GM12878 (cell line): ENCODE results near the gene DHX38. TPM values are rescaled to one million over a fixed set of nuclear protein-coding genes. Genes with fewer than 3 reads are reported as not detected.
A peak's percentile ranks its signal among the peaks of the same experiment; 100 is the strongest.

Experiments
- ATAC-seq: fragments of 200-7000 bp; cut with Tn5 transposase; 3 replicates; pipeline ENCODE4 v1.9.1; 2020; ENCODE audit warnings: mild to moderate bottlenecking, moderate library complexity
- BruUV-seq: library from RNA; stranded (reverse); fragments of 400-500 nt; replicated peaks from 2 replicates; lab custom pipeline; 2021; lab: Mats Ljungman, UMichigan
- CTCF ChIA-PET: fragments of 300-600 bp; sonication (Branson Sonifier 250); formaldehyde crosslinking; extraction: SDS; loops from one replicate; lab custom pipeline; 2021; ENCODE audit warnings: inconsistent platforms; lab: Yijun Ruan, JAX
- POLR2A ChIA-PET: fragments of 350-600 bp; formaldehyde crosslinking; extraction: SDS; loops from one replicate; lab custom pipeline; 2021; ENCODE audit warnings: inconsistent platforms; lab: Charles Lee
- RAD21 ChIA-PET: fragments of 300-600 bp; sonication (Branson Sonifier 250); formaldehyde crosslinking; loops from one replicate; lab custom pipeline; 2023; ENCODE audit warnings: antibody characterized with exemption; ENCODE audit not compliant: unreplicated experiment; lab: Charles Lee
- SMC1A ChIA-PET: fragments of 300-600 bp; sonication (Branson Sonifier 250); formaldehyde crosslinking; loops from one replicate; lab custom pipeline; 2023; ENCODE audit not compliant: unreplicated experiment, uncharacterized antibody; lab: Charles Lee
- DNase-seq: peaks from one replicate; pipeline ENCODE4 v3.0.0-alpha.2; 2011; ENCODE audit warnings: low read depth, low spot score
- FAIRE-seq: peaks from 3 replicates; lab custom pipeline; 2011; peaks lifted over from hg19 to GRCh38; lab: Jason Lieb, UNC
- H2AFZ ChIP-seq: 2 replicates; pipeline ENCODE4 v1.6.0; 2011; ENCODE audit warnings: low read depth, low read length, control low read depth; ENCODE audit not compliant: control insufficient read depth
- H3K27ac ChIP-seq: 2 replicates; pipeline ENCODE4 v1.5.1; 2011; ENCODE audit warnings: control low read depth; ENCODE audit not compliant: control insufficient read depth, insufficient read depth
- H3K27me3 ChIP-seq, 2 experiments: replicated peaks in 1 of 2; 2 replicates each; pipeline versions ENCODE4 v1.6.0 to v1.6.1; 2011; ENCODE audit warnings: low read length in 1 of 2; ENCODE audit not compliant: control insufficient read depth in 2 of 2, insufficient read depth in 2 of 2
- H3K36me3 ChIP-seq, 2 experiments: 2 replicates each; pipeline ENCODE4 v1.5.1; 2011; ENCODE audit warnings: low read length in 1 of 2; ENCODE audit not compliant: control insufficient read depth in 2 of 2, insufficient read depth in 2 of 2
- H3K4me1 ChIP-seq: 2 replicates; pipeline ENCODE4 v1.6.1; 2011; ENCODE audit warnings: mild to moderate bottlenecking, low read length, moderate library complexity, mixed read lengths; ENCODE audit not compliant: control insufficient read depth, insufficient read depth
- H3K4me2 ChIP-seq: 2 replicates; pipeline ENCODE4 v1.6.0; 2011; ENCODE audit warnings: control low read depth; ENCODE audit not compliant: control insufficient read depth, insufficient read depth
- H3K4me3 ChIP-seq: fragments of 200-600 bp; sonication (generic); 2 replicates; pipeline ENCODE4 v1.5.1; 2016
- H3K79me2 ChIP-seq: 2 replicates; pipeline ENCODE4 v1.6.0; 2011; ENCODE audit warnings: low read length; ENCODE audit not compliant: control insufficient read depth, insufficient read depth
- H3K9ac ChIP-seq: 2 replicates; pipeline ENCODE4 v1.8.0; 2011; ENCODE audit warnings: low read length, control low read depth, mixed read lengths; ENCODE audit not compliant: control insufficient read depth, insufficient read depth
- H3K9me3 ChIP-seq: replicated peaks from 3 replicates; pipeline ENCODE4 v1.5.1; 2011; ENCODE audit warnings: mild to moderate bottlenecking, low read length; ENCODE audit not compliant: control insufficient read depth, insufficient read depth
- H4K20me1 ChIP-seq: 2 replicates; pipeline ENCODE4 v1.6.0; 2011; ENCODE audit not compliant: control insufficient read depth, insufficient read depth
- CREM ChIP-seq: IDR thresholded peaks from 2 replicates; pipeline ENCODE4 v1.6.1; 2014; ENCODE audit warnings: antibody characterized with exemption, low read depth
- HCFC1 ChIP-seq: fragments of 150-350 bp; IDR thresholded peaks from 2 replicates; pipeline ENCODE4 v1.6.1; 2014; ENCODE audit warnings: low read length
- PAX5 ChIP-seq: IDR thresholded peaks from 2 replicates; pipeline ENCODE4 v1.6.1; 2011; ENCODE audit warnings: low read depth, low read length, borderline replicate concordance
- RAD21 ChIP-seq: IDR thresholded peaks from 2 replicates; pipeline ENCODE4 v1.6.1; 2011; ENCODE audit warnings: mild to moderate bottlenecking, low read depth, low read length, moderate library complexity; ENCODE audit not compliant: insufficient read depth
- SMC3 ChIP-seq: IDR thresholded peaks from 2 replicates; pipeline ENCODE4 v1.6.1; 2011; ENCODE audit warnings: low read length, improper control_type of control experiment, borderline replicate concordance
- WGBS: methylation state at CpG from one replicate; pipeline ENCODE4 v1.1.6; 2016; ENCODE audit warnings: low lambda C conversion rate; ENCODE audit not compliant: insufficient replicate concordance, insufficient coverage; ENCODE audit errors: missing lambda C conversion rate; 5-methylcytosine and 5-hydroxymethylcytosine counted together
- in situ Hi-C: fragments of 300-500 bp; cut with MboI; formaldehyde crosslinking; loops from 9 replicates; pipeline ENCODE4 v1.14.3; 2018; ENCODE audit warnings: mixed read lengths
- intact Hi-C: fragments of 100-400 bp; cut with micrococcal nuclease; formaldehyde crosslinking; loops from one replicate; pipeline ENCODE4 v1.14.2; 2022; ENCODE audit not compliant: unreplicated experiment
- polyA plus RNA-seq, 11 experiments: library from polyadenylated mRNA; depleted of rRNA in 4 of 11; unstranded in 6 of 11; stranded (reverse) in 5 of 11; fragments of >200 nt; fragmentation: Nextera tagmentation in 4 of 11; fragmentation: Illumina TruSeq in 1 of 11; extraction: Ambion mirVana in 4 of 11; extraction: Trizol in 1 of 11; gene quantifications; 1 replicate in 1 of 11; 2 replicates in 10 of 11; pipeline versions ENCODE4 v1.2.1 to v1.2.3, GENCODE V29; 2011 to 2016; ENCODE audit warnings: inconsistent platforms in 2 of 11, missing spikeins in 2 of 11, low read depth in 1 of 11
- total RNA-seq, 4 experiments: library from RNA; depleted of rRNA in 3 of 4; stranded (reverse); fragments of >200 nt in 3 of 4; fragmentation: Illumina TruSeq in 1 of 4; extraction: Trizol in 1 of 4; gene quantifications; 2 replicates each; pipeline versions ENCODE4 v1.2.1 to v1.2.3, GENCODE V29; 2013 to 2021
- TF ChIP-seq, protein P1 (sequence below): IDR thresholded peaks from 2 replicates; pipeline ENCODE4 v1.6.1; 2011; ENCODE audit warnings: mild to moderate bottlenecking, low read depth, low read length, moderate library complexity; ENCODE audit not compliant: insufficient replicate concordance
- TF ChIP-seq, protein P2 (sequence below): fragments of 450-650 bp; IDR thresholded peaks from 2 replicates; pipeline ENCODE4 v1.6.1; 2017; ENCODE audit warnings: antibody characterized with exemption, mild to moderate bottlenecking, moderate library complexity
- TF ChIP-seq, protein P3 (sequence below), 3 experiments: IDR thresholded peaks in 2 of 3; conservative IDR thresholded peaks in 1 of 3; 2 replicates each; pipeline ENCODE4 v1.5.1; 2011; ENCODE audit warnings: low read depth in 3 of 3, low read length in 3 of 3, mild to moderate bottlenecking in 3 of 3, control low read depth in 2 of 3, moderate library complexity in 2 of 3, inconsistent platforms in 1 of 3, mixed read lengths in 1 of 3; ENCODE audit not compliant: control insufficient read depth in 2 of 3, insufficient read depth in 1 of 3; ENCODE audit errors: extremely low read depth in 1 of 3
- TF ChIP-seq, protein P4 (sequence below): fragments of 450-650 bp; IDR thresholded peaks from 2 replicates; pipeline ENCODE4 v1.6.1; 2016; ENCODE audit warnings: mild to moderate bottlenecking

DHX38 gene
- total and polyA plus RNA-seq, 10 of the 15 experiments (the other 5 are each of a cell fraction or from before 2014, with no cell fraction given): 2.1 to 67.8 (median 43.2) TPM

DNA sequence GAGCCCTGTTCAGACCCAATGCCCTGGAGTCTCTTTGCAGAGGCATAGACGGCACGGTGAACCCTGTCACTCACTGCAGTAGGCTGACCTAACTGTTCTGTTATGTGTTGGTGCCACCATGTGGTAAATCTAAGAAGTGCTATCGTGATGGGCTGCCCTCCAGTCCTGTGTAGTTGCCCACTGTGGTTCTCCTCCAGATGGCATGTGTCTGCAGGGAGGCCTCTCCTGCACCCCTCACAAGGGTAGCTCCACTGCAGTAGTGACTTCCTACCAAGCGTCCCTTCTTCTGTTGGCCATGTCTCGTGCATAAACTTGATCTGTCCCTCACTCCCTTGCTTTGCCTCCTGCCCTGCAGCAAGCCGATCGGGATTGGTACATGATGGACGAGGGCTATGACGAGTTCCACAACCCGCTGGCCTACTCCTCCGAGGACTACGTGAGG is 5.8 kb downstream of the DHX38 start:
- no TSS peak for BruUV-seq
- RAD21 ChIA-PET: no interaction called here
- peak; percentile 13 for DNase-seq
- Histone ChIP-seq H4K20me1 (no peaks in the 10 kb centered on the region), H3K27me3 (no peaks in the 10 kb centered on the region), H2AFZ (no peak overlapping the region), H3K4me1 (peaks cover 3% of the 10 kb centered on the region), H3K79me2 (peaks cover 18% of the 10 kb centered on the region), H3K4me3 (no peak overlapping the region), H3K27ac (no peak overlapping the region), H3K9ac (no peak overlapping the region), H3K36me3 (peaks cover 37 to 39% of the 10 kb centered on the region in 2 experiments), H3K4me2 (no peak overlapping the region), H3K9me3 (no peaks in the 10 kb centered on the region)
- POLR2A ChIA-PET: no interaction called here
- CTCF ChIA-PET: interaction anchor here (0.7 to 1.4 kb wide), 7 partner anchors 8 to 217 kb away, joined by 3 to 7 read pairs (median 4); no protein-coding TSS in a partner anchor
- 67% methylated on average over 12 of the region's 12 CpGs for WGBS
- intact Hi-C loops (loop anchor here (1.0 to 10.0 kb wide), 3 partner anchors 33 to 635 kb away; partner anchors contain the start of genes IST1 and ZNF23), in situ Hi-C loops (no loop called here)
- SMC1A ChIA-PET: interaction anchor here (1.0 to 1.1 kb wide), 2 partner anchors 14 to 45 kb away, joined by 3 to 4 read pairs; partner anchors contain the start of gene HP
- FAIRE-seq: peak; percentile 97
- peak; percentile 96 for ATAC-seq
- peak; percentile 67 for TF ChIP-seq RAD21
- TF ChIP-seq, protein P1, sequence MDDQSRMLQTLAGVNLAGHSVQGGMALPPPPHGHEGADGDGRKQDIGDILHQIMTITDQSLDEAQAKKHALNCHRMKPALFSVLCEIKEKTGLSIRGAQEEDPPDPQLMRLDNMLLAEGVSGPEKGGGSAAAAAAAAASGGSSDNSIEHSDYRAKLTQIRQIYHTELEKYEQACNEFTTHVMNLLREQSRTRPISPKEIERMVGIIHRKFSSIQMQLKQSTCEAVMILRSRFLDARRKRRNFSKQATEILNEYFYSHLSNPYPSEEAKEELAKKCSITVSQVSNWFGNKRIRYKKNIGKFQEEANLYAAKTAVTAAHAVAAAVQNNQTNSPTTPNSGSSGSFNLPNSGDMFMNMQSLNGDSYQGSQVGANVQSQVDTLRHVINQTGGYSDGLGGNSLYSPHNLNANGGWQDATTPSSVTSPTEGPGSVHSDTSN: peak; percentile 88
- peak; percentile 50; the same call in 1 of the 2 replicates for TF ChIP-seq SMC3
- TF ChIP-seq CREM: no peak
- TF ChIP-seq, protein P2, sequence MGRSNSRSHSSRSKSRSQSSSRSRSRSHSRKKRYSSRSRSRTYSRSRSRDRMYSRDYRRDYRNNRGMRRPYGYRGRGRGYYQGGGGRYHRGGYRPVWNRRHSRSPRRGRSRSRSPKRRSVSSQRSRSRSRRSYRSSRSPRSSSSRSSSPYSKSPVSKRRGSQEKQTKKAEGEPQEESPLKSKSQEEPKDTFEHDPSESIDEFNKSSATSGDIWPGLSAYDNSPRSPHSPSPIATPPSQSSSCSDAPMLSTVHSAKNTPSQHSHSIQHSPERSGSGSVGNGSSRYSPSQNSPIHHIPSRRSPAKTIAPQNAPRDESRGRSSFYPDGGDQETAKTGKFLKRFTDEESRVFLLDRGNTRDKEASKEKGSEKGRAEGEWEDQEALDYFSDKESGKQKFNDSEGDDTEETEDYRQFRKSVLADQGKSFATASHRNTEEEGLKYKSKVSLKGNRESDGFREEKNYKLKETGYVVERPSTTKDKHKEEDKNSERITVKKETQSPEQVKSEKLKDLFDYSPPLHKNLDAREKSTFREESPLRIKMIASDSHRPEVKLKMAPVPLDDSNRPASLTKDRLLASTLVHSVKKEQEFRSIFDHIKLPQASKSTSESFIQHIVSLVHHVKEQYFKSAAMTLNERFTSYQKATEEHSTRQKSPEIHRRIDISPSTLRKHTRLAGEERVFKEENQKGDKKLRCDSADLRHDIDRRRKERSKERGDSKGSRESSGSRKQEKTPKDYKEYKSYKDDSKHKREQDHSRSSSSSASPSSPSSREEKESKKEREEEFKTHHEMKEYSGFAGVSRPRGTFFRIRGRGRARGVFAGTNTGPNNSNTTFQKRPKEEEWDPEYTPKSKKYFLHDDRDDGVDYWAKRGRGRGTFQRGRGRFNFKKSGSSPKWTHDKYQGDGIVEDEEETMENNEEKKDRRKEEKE: no peak
- TF ChIP-seq, protein P3, sequence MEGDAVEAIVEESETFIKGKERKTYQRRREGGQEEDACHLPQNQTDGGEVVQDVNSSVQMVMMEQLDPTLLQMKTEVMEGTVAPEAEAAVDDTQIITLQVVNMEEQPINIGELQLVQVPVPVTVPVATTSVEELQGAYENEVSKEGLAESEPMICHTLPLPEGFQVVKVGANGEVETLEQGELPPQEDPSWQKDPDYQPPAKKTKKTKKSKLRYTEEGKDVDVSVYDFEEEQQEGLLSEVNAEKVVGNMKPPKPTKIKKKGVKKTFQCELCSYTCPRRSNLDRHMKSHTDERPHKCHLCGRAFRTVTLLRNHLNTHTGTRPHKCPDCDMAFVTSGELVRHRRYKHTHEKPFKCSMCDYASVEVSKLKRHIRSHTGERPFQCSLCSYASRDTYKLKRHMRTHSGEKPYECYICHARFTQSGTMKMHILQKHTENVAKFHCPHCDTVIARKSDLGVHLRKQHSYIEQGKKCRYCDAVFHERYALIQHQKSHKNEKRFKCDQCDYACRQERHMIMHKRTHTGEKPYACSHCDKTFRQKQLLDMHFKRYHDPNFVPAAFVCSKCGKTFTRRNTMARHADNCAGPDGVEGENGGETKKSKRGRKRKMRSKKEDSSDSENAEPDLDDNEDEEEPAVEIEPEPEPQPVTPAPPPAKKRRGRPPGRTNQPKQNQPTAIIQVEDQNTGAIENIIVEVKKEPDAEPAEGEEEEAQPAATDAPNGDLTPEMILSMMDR (IDR thresholded peaks at IDR 0.05 in 2 of 3, conservative IDR thresholded peaks at IDR 0.05 in 1 of 3; ENCODE audit: control insufficient read depth in 2 of 3, extremely low read depth in 1 of 3, insufficient read depth in 1 of 3, low read depth in 3 of 3, low read length in 3 of 3): peak; percentile 58 to 73 (median 64)
- no peak for TF ChIP-seq PAX5
- TF ChIP-seq, protein P4, sequence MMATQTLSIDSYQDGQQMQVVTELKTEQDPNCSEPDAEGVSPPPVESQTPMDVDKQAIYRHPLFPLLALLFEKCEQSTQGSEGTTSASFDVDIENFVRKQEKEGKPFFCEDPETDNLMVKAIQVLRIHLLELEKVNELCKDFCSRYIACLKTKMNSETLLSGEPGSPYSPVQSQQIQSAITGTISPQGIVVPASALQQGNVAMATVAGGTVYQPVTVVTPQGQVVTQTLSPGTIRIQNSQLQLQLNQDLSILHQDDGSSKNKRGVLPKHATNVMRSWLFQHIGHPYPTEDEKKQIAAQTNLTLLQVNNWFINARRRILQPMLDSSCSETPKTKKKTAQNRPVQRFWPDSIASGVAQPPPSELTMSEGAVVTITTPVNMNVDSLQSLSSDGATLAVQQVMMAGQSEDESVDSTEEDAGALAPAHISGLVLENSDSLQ: peak; percentile 95
- TF ChIP-seq HCFC1: no peak
